ENCODE measurements around the gene TMEM169. TPM values are rescaled to one million over a fixed set of nuclear protein-coding genes. Genes with fewer than 3 reads are reported as not detected.

Gene TMEM169
- total and polyA plus RNA-seq, 10 of the 15 experiments (the other 5 are each of a cell fraction or from before 2014, with no cell fraction given) = 0.23 to 3.2 (median 2.3) TPM

DNA sequence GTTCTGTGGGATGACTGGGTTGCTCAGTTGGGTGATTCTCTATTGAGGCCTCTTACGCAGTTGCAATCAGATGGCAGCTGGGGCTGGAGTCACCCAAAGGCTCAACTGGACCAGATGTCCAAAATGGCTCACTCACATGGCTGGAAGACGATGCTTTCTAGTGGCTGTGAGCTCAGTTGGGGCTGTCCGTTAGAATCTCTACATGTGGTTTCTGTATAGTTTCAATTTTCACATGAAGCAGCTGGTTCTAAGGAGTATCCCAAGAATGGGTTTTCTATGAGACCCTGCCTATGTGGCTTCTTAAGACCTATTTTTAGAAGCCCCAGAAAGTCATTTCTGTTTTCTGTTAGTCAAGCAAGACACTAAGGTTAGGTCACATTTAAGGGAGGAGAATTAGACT, 31.9 kb downstream of the TMEM169 start (continued):
- TF ChIP-seq, protein P1, sequence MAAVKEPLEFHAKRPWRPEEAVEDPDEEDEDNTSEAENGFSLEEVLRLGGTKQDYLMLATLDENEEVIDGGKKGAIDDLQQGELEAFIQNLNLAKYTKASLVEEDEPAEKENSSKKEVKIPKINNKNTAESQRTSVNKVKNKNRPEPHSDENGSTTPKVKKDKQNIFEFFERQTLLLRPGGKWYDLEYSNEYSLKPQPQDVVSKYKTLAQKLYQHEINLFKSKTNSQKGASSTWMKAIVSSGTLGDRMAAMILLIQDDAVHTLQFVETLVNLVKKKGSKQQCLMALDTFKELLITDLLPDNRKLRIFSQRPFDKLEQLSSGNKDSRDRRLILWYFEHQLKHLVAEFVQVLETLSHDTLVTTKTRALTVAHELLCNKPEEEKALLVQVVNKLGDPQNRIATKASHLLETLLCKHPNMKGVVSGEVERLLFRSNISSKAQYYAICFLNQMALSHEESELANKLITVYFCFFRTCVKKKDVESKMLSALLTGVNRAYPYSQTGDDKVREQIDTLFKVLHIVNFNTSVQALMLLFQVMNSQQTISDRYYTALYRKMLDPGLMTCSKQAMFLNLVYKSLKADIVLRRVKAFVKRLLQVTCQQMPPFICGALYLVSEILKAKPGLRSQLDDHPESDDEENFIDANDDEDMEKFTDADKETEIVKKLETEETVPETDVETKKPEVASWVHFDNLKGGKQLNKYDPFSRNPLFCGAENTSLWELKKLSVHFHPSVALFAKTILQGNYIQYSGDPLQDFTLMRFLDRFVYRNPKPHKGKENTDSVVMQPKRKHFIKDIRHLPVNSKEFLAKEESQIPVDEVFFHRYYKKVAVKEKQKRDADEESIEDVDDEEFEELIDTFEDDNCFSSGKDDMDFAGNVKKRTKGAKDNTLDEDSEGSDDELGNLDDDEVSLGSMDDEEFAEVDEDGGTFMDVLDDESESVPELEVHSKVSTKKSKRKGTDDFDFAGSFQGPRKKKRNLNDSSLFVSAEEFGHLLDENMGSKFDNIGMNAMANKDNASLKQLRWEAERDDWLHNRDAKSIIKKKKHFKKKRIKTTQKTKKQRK (IDR thresholded peaks at IDR 0.05; ENCODE audit: low read depth, low read length) = no peak
- TF ChIP-seq MTA3 (IDR thresholded peaks at IDR 0.05; ENCODE audit: borderline replicate concordance, low read length) (peak; percentile 94; the same call in 1 of the 2 replicates), JUNB (IDR thresholded peaks at IDR 0.05) (peak; percentile 90), CREM (IDR thresholded peaks at IDR 0.05; ENCODE audit: low read depth) (peak; percentile 46), LARP7 (IDR thresholded peaks at IDR 0.05) (no peak), POLR2AphosphoS2 (IDR thresholded peaks at IDR 0.05; ENCODE audit: low read depth, low read length) (no peak), GATAD2B (conservative IDR thresholded peaks at IDR 0.05; ENCODE audit: low read depth) (no peak), STAT1 (conservative IDR thresholded peaks at IDR 0.05) (no peak), MEF2B (IDR thresholded peaks at IDR 0.05; ENCODE audit: partially characterized antibody, poor library complexity, severe bottlenecking) (peak; percentile 87), FOS (IDR thresholded peaks at IDR 0.05; ENCODE audit: borderline replicate concordance, extremely low read depth, insufficient read length) (no peak), NFIC (IDR thresholded peaks at IDR 0.05; ENCODE audit: low read depth, low read length) (peak; percentile 96), ZNF24 (IDR thresholded peaks at IDR 0.05) (no peak), CREB1 (IDR thresholded peaks at IDR 0.05; ENCODE audit: low read depth) (peak; percentile 72), RCOR1 (conservative IDR thresholded peaks at IDR 0.05; ENCODE audit: low read depth, low read length) (no peak), PAX8 (IDR thresholded peaks at IDR 0.05) (no peak), ESRRA (IDR thresholded peaks at IDR 0.05; ENCODE audit: low read length) (no peak), HDAC2 (IDR thresholded peaks at IDR 0.05) (no peak), RBBP5 (conservative IDR thresholded peaks at IDR 0.05) (no peak), SPI1 (IDR thresholded peaks at IDR 0.05; ENCODE audit: borderline replicate concordance, insufficient read depth, low read depth, low read length) (no peak)
- TF ChIP-seq, protein P2, sequence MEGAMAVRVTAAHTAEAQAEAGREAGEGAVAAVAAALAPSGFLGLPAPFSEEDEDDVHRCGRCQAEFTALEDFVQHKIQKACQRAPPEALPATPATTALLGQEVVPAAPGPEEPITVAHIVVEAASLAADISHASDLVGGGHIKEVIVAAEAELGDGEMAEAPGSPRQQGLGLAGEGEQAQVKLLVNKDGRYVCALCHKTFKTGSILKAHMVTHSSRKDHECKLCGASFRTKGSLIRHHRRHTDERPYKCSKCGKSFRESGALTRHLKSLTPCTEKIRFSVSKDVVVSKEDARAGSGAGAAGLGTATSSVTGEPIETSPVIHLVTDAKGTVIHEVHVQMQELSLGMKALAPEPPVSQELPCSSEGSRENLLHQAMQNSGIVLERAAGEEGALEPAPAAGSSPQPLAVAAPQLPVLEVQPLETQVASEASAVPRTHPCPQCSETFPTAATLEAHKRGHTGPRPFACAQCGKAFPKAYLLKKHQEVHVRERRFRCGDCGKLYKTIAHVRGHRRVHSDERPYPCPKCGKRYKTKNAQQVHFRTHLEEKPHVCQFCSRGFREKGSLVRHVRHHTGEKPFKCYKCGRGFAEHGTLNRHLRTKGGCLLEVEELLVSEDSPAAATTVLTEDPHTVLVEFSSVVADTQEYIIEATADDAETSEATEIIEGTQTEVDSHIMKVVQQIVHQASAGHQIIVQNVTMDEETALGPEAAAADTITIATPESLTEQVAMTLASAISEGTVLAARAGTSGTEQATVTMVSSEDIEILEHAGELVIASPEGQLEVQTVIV (IDR thresholded peaks at IDR 0.05; ENCODE audit: borderline replicate concordance, partially characterized antibody) = no peak
- TF ChIP-seq, protein P3, sequence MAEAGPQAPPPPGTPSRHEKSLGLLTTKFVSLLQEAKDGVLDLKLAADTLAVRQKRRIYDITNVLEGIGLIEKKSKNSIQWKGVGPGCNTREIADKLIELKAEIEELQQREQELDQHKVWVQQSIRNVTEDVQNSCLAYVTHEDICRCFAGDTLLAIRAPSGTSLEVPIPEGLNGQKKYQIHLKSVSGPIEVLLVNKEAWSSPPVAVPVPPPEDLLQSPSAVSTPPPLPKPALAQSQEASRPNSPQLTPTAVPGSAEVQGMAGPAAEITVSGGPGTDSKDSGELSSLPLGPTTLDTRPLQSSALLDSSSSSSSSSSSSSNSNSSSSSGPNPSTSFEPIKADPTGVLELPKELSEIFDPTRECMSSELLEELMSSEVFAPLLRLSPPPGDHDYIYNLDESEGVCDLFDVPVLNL (IDR thresholded peaks at IDR 0.05; ENCODE audit: low read depth, low read length) = no peak
- TF ChIP-seq, protein P4, sequence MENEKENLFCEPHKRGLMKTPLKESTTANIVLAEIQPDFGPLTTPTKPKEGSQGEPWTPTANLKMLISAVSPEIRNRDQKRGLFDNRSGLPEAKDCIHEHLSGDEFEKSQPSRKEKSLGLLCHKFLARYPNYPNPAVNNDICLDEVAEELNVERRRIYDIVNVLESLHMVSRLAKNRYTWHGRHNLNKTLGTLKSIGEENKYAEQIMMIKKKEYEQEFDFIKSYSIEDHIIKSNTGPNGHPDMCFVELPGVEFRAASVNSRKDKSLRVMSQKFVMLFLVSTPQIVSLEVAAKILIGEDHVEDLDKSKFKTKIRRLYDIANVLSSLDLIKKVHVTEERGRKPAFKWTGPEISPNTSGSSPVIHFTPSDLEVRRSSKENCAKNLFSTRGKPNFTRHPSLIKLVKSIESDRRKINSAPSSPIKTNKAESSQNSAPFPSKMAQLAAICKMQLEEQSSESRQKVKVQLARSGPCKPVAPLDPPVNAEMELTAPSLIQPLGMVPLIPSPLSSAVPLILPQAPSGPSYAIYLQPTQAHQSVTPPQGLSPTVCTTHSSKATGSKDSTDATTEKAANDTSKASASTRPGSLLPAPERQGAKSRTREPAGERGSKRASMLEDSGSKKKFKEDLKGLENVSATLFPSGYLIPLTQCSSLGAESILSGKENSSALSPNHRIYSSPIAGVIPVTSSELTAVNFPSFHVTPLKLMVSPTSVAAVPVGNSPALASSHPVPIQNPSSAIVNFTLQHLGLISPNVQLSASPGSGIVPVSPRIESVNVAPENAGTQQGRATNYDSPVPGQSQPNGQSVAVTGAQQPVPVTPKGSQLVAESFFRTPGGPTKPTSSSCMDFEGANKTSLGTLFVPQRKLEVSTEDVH (IDR thresholded peaks at IDR 0.05; ENCODE audit: low read depth, partially characterized antibody) = no peak
